ENCODE results near the gene UBAC2. TPM values are rescaled to one million over a fixed set of nuclear protein-coding genes. Genes with fewer than 3 reads are reported as not detected.

Gene UBAC2
- total RNA-seq, 1 donor from 2014 or later: 56.3 TPM

GRCh38 chr13:99192480-99192879 is 8.2 kb upstream of the UBAC2 start:
- DNase-seq (ENCODE audit: low spot score): no peak

GRCh38 chr13:99193152-99193551 is 7.5 kb upstream of the UBAC2 start:
- Mint-ChIP-seq H3K4me3 (no peak overlapping the region), H3K27me3 (ENCODE audit: insufficient read depth) (no peaks in the 10 kb centered on the region), H3K36me3 (ENCODE audit: low read depth) (no peaks in the 10 kb centered on the region), H3K4me1 (ENCODE audit: low read depth) (peaks cover 19% of the 10 kb centered on the region), H3K27ac (no peak overlapping the region), H3K9me3 (no peaks in the 10 kb centered on the region)
- intact Hi-C loops (cut with micrococcal nuclease): no loop called here
- no peak for DNase-seq (ENCODE audit: low spot score)

More at GRCh38 chr13:99192480-99192879, 8.2 kb upstream of the UBAC2 start:
- Mint-ChIP-seq H3K36me3 (ENCODE audit: low read depth) (no peaks in the 10 kb centered on the region), H3K27ac (no peak overlapping the region), H3K4me3 (no peak overlapping the region), H3K9me3 (no peaks in the 10 kb centered on the region), H3K4me1 (ENCODE audit: low read depth) (peaks cover 19% of the 10 kb centered on the region), H3K27me3 (ENCODE audit: insufficient read depth) (peaks cover under 1% of the 10 kb centered on the region)
- intact Hi-C loops (cut with micrococcal nuclease): no loop called here

- DNase-seq (ENCODE audit: low spot score): no peak
- Mint-ChIP-seq H3K27me3 (ENCODE audit: insufficient read depth) (no peaks in the 10 kb centered on the region), H3K27ac (no peak overlapping the region), H3K4me1 (ENCODE audit: low read depth) (peaks cover 36% of the 10 kb centered on the region), H3K36me3 (ENCODE audit: low read depth) (peaks cover 6% of the 10 kb centered on the region), H3K4me3 (no peak overlapping the region), H3K9me3 (no peaks in the 10 kb centered on the region)
- intact Hi-C loops (cut with micrococcal nuclease): loop anchor here (1.0 kb wide), 1 partner anchor 70 kb away; no protein-coding TSS in a partner anchor
These were observed 4.1 kb upstream of the UBAC2 start for GRCh38 chr13:99196466-99197116.

GRCh38 chr13:99197117-99197651 is 3.5 kb upstream of the UBAC2 start:
- H3K4me1 Mint-ChIP-seq (ENCODE audit: low read depth): peaks cover 36% of the 10 kb centered on the region
- H3K4me3 Mint-ChIP-seq: no peak overlapping the region
- no peaks in the 10 kb centered on the region for H3K27me3 Mint-ChIP-seq (ENCODE audit: insufficient read depth)
- no peak overlapping the region for H3K27ac Mint-ChIP-seq
- H3K36me3 Mint-ChIP-seq (ENCODE audit: low read depth): peaks cover 8% of the 10 kb centered on the region
- no peak for DNase-seq (ENCODE audit: low spot score)
- no peaks in the 10 kb centered on the region for H3K9me3 Mint-ChIP-seq
- intact Hi-C loops (cut with micrococcal nuclease): no loop called here

GRCh38 chr13:99199541-99200431 is 868 bp upstream of the UBAC2 start:
- DNase-seq (ENCODE audit: low spot score): no peak
- Mint-ChIP-seq H3K4me3 (peak overlapping the region; percentile 98), H3K36me3 (ENCODE audit: low read depth) (peaks cover 18% of the 10 kb centered on the region), H3K9me3 (no peaks in the 10 kb centered on the region), H3K4me1 (ENCODE audit: low read depth) (peaks cover 57% of the 10 kb centered on the region), H3K27me3 (ENCODE audit: insufficient read depth) (no peaks in the 10 kb centered on the region), H3K27ac (peak overlapping the region; percentile 96)
- intact Hi-C loops (cut with micrococcal nuclease): loop anchor here (1.0 to 5.0 kb wide), 9 partner anchors 15 to 1222 kb away; partner anchors contain the start of gene CLYBL

GRCh38 chr13:99203601-99204579 is 3.2 kb downstream of the UBAC2 start:
- Mint-ChIP-seq H3K4me3 (peak overlapping the region; percentile 65), H3K36me3 (ENCODE audit: low read depth) (peaks cover 44% of the 10 kb centered on the region), H3K27me3 (ENCODE audit: insufficient read depth) (no peaks in the 10 kb centered on the region), H3K9me3 (no peaks in the 10 kb centered on the region), H3K27ac (peak overlapping the region; percentile 53), H3K4me1 (ENCODE audit: low read depth) (peaks cover 74% of the 10 kb centered on the region)
- DNase-seq (ENCODE audit: low spot score): no peak
- intact Hi-C loops (cut with micrococcal nuclease): loop anchor here (1.0 to 5.0 kb wide), 5 partner anchors 15 to 1227 kb away; no protein-coding TSS in a partner anchor

- H3K27ac Mint-ChIP-seq: no peak overlapping the region
- no peaks in the 10 kb centered on the region for H3K27me3 Mint-ChIP-seq (ENCODE audit: insufficient read depth)
- H3K4me3 Mint-ChIP-seq: peak overlapping the region; percentile 65
- no peaks in the 10 kb centered on the region for H3K9me3 Mint-ChIP-seq
- intact Hi-C loops (cut with micrococcal nuclease): loop anchor here (1.0 to 2.0 kb wide), 2 partner anchors 9 to 109 kb away; no protein-coding TSS in a partner anchor
- H3K36me3 Mint-ChIP-seq (ENCODE audit: low read depth): peaks cover 45% of the 10 kb centered on the region
- no peak for DNase-seq (ENCODE audit: low spot score)
- H3K4me1 Mint-ChIP-seq (ENCODE audit: low read depth): peaks cover 76% of the 10 kb centered on the region
These were observed 5.1 kb downstream of the UBAC2 start for GRCh38 chr13:99205621-99206220.

- intact Hi-C loops (cut with micrococcal nuclease): no loop called here
- Mint-ChIP-seq H3K27me3 (ENCODE audit: insufficient read depth) (no peaks in the 10 kb centered on the region), H3K4me3 (no peak overlapping the region), H3K36me3 (ENCODE audit: low read depth) (peaks cover 49% of the 10 kb centered on the region), H3K9me3 (no peaks in the 10 kb centered on the region), H3K27ac (no peak overlapping the region), H3K4me1 (ENCODE audit: low read depth) (peaks cover 79% of the 10 kb centered on the region)
- DNase-seq (ENCODE audit: low spot score): no peak
These were observed 5.6 kb downstream of the UBAC2 start for GRCh38 chr13:99206226-99206625.

GRCh38 chr13:99206873-99207272 is 6.2 kb downstream of the UBAC2 start:
- Mint-ChIP-seq H3K4me1 (ENCODE audit: low read depth) (peaks cover 75% of the 10 kb centered on the region), H3K36me3 (ENCODE audit: low read depth) (peaks cover 52% of the 10 kb centered on the region), H3K27me3 (ENCODE audit: insufficient read depth) (no peaks in the 10 kb centered on the region), H3K4me3 (no peak overlapping the region), H3K9me3 (no peaks in the 10 kb centered on the region), H3K27ac (no peak overlapping the region)
- intact Hi-C loops (cut with micrococcal nuclease): no loop called here
- DNase-seq (ENCODE audit: low spot score): no peak

- Mint-ChIP-seq H3K4me1 (ENCODE audit: low read depth) (peaks cover 72% of the 10 kb centered on the region), H3K36me3 (ENCODE audit: low read depth) (peaks cover 49% of the 10 kb centered on the region), H3K4me3 (no peak overlapping the region), H3K9me3 (no peaks in the 10 kb centered on the region), H3K27ac (no peak overlapping the region), H3K27me3 (ENCODE audit: insufficient read depth) (no peaks in the 10 kb centered on the region)
- DNase-seq (ENCODE audit: low spot score): no peak
- intact Hi-C loops (cut with micrococcal nuclease): no loop called here
These were observed 6.9 kb downstream of the UBAC2 start for GRCh38 chr13:99207511-99207910.

GRCh38 chr13:99208185-99208584 is 7.5 kb downstream of the UBAC2 start:
- intact Hi-C loops (cut with micrococcal nuclease): no loop called here
- no peak for DNase-seq (ENCODE audit: low spot score)
- no peak overlapping the region for H3K4me3 Mint-ChIP-seq
- peaks cover 48% of the 10 kb centered on the region for H3K36me3 Mint-ChIP-seq (ENCODE audit: low read depth)
- no peaks in the 10 kb centered on the region for H3K27me3 Mint-ChIP-seq (ENCODE audit: insufficient read depth)
- H3K4me1 Mint-ChIP-seq (ENCODE audit: low read depth): peaks cover 71% of the 10 kb centered on the region
- no peaks in the 10 kb centered on the region for H3K9me3 Mint-ChIP-seq
- no peak overlapping the region for H3K27ac Mint-ChIP-seq

Measured in activated T-helper 1 cell treated with anti-CD3 and anti-CD28 coated beads, Interleukin-12 subunit alpha, Interleukin-12 subunit beta, Interleukin-2, Interleukin-4 antibody, amounts not matched to agents 30 ng/mL and 10 ng/mL and 1 ng/mL, durations not matched to agents 14 hours and 24 hours and 36 hours (primary cell).